WTC11 (cell line): ENCODE data around the gene GDPGP1. TPM values are rescaled to one million over a fixed set of nuclear protein-coding genes. Genes with fewer than 3 reads are reported as not detected.
A peak's percentile ranks its signal among the peaks of the same experiment; 100 is the strongest.

Experiments
- ATAC-seq: fragments of 200-7000 bp; cut with Tn5 transposase; 2 replicates; pipeline ENCODE4 v1.10.0; 2021; ENCODE audit warnings: mild to moderate bottlenecking, moderate library complexity
- CTCF ChIA-PET: fragments of 300-600 bp; sonication (Branson Sonifier 250); formaldehyde crosslinking; loops from one replicate; lab custom pipeline; 2021; ENCODE audit warnings: antibody characterized with exemption; lab: Charles Lee
- POLR2A ChIA-PET: fragments of 350-600 bp; sonication (Branson Sonifier 250); formaldehyde crosslinking; loops from one replicate; lab custom pipeline; 2021; ENCODE audit warnings: antibody characterized with exemption; lab: Charles Lee
- DNase-seq: peaks from one replicate; pipeline ENCODE4 v3.0.0; 2021; ENCODE audit warnings: low spot score
- H3K27ac Mint-ChIP-seq: 2 replicates; pipeline ENCODE4 v1.8.0; 2021; ENCODE audit warnings: mixed read lengths
- H3K27me3 Mint-ChIP-seq: 2 replicates; pipeline ENCODE4 v1.8.0; 2021; ENCODE audit warnings: low read depth, mild to moderate bottlenecking, moderate library complexity, mixed read lengths
- H3K36me3 Mint-ChIP-seq: 2 replicates; pipeline ENCODE4 v1.8.0; 2021; ENCODE audit warnings: mixed read lengths
- H3K4me1 Mint-ChIP-seq: 2 replicates; pipeline ENCODE4 v1.8.0; 2022; ENCODE audit warnings: mixed read lengths
- H3K4me3 Mint-ChIP-seq: 2 replicates; pipeline ENCODE4 v1.8.0; 2021; ENCODE audit warnings: mild to moderate bottlenecking, moderate library complexity, mixed read lengths
- H3K9me3 Mint-ChIP-seq: 2 replicates; pipeline ENCODE4 v1.8.0; 2021; ENCODE audit warnings: mixed read lengths
- AFF4 ChIP-seq: sonication (generic); formaldehyde crosslinking; IDR thresholded peaks from 2 replicates; pipeline ENCODE4 v1.8.1; 2023; ENCODE audit warnings: mild to moderate bottlenecking, missing genetic modification reagents, borderline replicate concordance
- E2F5 ChIP-seq: sonication (generic); formaldehyde crosslinking; IDR thresholded peaks from 2 replicates; pipeline ENCODE4 v1.8.1; 2022; ENCODE audit warnings: mild to moderate bottlenecking, moderate library complexity, missing genetic modification reagents
- ERG ChIP-seq: fragments of 250-450 bp; sonication (Bioruptor Pico); IDR thresholded peaks from 2 replicates; pipeline ENCODE4 v1.8.0; 2021; ENCODE audit warnings: mild to moderate bottlenecking
- FOXP1 ChIP-seq: sonication (generic); formaldehyde crosslinking; IDR thresholded peaks from 2 replicates; pipeline ENCODE4 v1.8.0; 2022; ENCODE audit warnings: missing genetic modification reagents, mild to moderate bottlenecking, moderate library complexity, borderline replicate concordance
- GTF2I ChIP-seq: fragments of 250-450 bp; sonication (Bioruptor Pico); conservative IDR thresholded peaks from 2 replicates; pipeline ENCODE4 v1.4.0; 2021; ENCODE audit warnings: mild to moderate bottlenecking
- HMGA2 ChIP-seq: fragments of 250-450 bp; sonication (Bioruptor Pico); IDR thresholded peaks from 2 replicates; pipeline ENCODE4 v1.4.0; 2021; ENCODE audit warnings: mild to moderate bottlenecking, moderate library complexity
- JAZF1 ChIP-seq: fragments of 250-450 bp; sonication (Bioruptor Pico); IDR thresholded peaks from 2 replicates; pipeline ENCODE4 v1.9.0; 2021; ENCODE audit warnings: moderate library complexity, mild to moderate bottlenecking, inconsistent platforms
- NFATC4 ChIP-seq: fragments of 250-450 bp; sonication (Bioruptor Pico); IDR thresholded peaks from 2 replicates; pipeline ENCODE4 v1.9.0; 2021; ENCODE audit warnings: mild to moderate bottlenecking
- NFE2L1 ChIP-seq: sonication (generic); formaldehyde crosslinking; IDR thresholded peaks from 2 replicates; pipeline ENCODE4 v1.8.1; 2023; ENCODE audit warnings: missing genetic modification reagents
- RORB ChIP-seq: fragments of 250-450 bp; sonication (Bioruptor Pico); IDR thresholded peaks from 2 replicates; pipeline ENCODE4 v1.9.0; 2021; ENCODE audit warnings: mild to moderate bottlenecking
- TP53 ChIP-seq: sonication (generic); formaldehyde crosslinking; IDR thresholded peaks from 2 replicates; pipeline ENCODE4 v1.8.1; 2023; ENCODE audit warnings: mild to moderate bottlenecking, missing genetic modification reagents
- USF1 ChIP-seq: sonication (generic); formaldehyde crosslinking; IDR thresholded peaks from 2 replicates; pipeline ENCODE4 v1.8.0; 2022; ENCODE audit warnings: mild to moderate bottlenecking, missing genetic modification reagents
- ZNF232 ChIP-seq: sonication (generic); formaldehyde crosslinking; IDR thresholded peaks from 2 replicates; pipeline ENCODE4 v1.8.0; 2022; ENCODE audit warnings: mild to moderate bottlenecking, missing genetic modification reagents
- ZNF281 ChIP-seq: sonication (generic); formaldehyde crosslinking; IDR thresholded peaks from 2 replicates; pipeline ENCODE4 v1.8.0; 2023; ENCODE audit warnings: mild to moderate bottlenecking, missing genetic modification reagents
- ZNF396 ChIP-seq: fragments of 250-450 bp; sonication (Bioruptor Pico); IDR thresholded peaks from 2 replicates; pipeline ENCODE4 v1.8.0; 2021; ENCODE audit warnings: mild to moderate bottlenecking, moderate library complexity, borderline replicate concordance
- ZNF425 ChIP-seq: fragments of 250-450 bp; sonication (Bioruptor Pico); conservative IDR thresholded peaks from 2 replicates; pipeline ENCODE4 v1.9.0; 2021; ENCODE audit warnings: mild to moderate bottlenecking
- ZNF532 ChIP-seq: fragments of 250-450 bp; sonication (Bioruptor Pico); IDR thresholded peaks from 2 replicates; pipeline ENCODE4 v1.9.0; 2021; ENCODE audit warnings: mild to moderate bottlenecking, borderline replicate concordance
- ZNF671 ChIP-seq: fragments of 250-450 bp; sonication (Bioruptor Pico); IDR thresholded peaks from 2 replicates; pipeline ENCODE4 v1.8.0; 2021; ENCODE audit warnings: mild to moderate bottlenecking
- total RNA-seq: library from RNA; stranded (reverse); gene quantifications from 3 replicates; pipeline ENCODE4 v1.2.3, GENCODE V29; 2021

The GDPGP1 gene
- total RNA-seq, 1 experiment from 2014 or later, result 2.6 TPM

- POLR2A ChIA-PET, result interaction anchor here (1.2 kb wide), 1 partner anchor 94 kb away, joined by 4 read pairs; the partner anchor contains the start of gene IQGAP1
- H3K36me3 Mint-ChIP-seq, result no peaks in the 10 kb centered on the region
- H3K27ac Mint-ChIP-seq, result peak overlapping the region; percentile 82
- 0 out of 2 replicates have a peak overlapping the region, but pooled peaks have one; percentile 11 for H3K4me3 Mint-ChIP-seq
- H3K4me1 Mint-ChIP-seq, result peaks cover 24% of the 10 kb centered on the region
- H3K27me3 Mint-ChIP-seq, result no peaks in the 10 kb centered on the region
- CTCF ChIA-PET, result interaction anchor here (0.6 to 6.7 kb wide), 42 partner anchors 8 to 609 kb away, joined by 3 to 68 read pairs (median 6); partner anchors contain the start of genes CIB1, GDPGP1, IDH2 and IQGAP1
- no peak for TF ChIP-seq ZNF532
- no peak for TF ChIP-seq NFATC4 (CRISPR knock-in tag)
- no peak for TF ChIP-seq USF1 (CRISPR knock-in tag)
- no peak for TF ChIP-seq RORB (CRISPR knock-in tag)
- no peak for TF ChIP-seq ERG (CRISPR knock-in tag)
- no peak for TF ChIP-seq HMGA2 (CRISPR knock-in tag)
- TF ChIP-seq JAZF1 (CRISPR knock-in tag), result no peak
- TF ChIP-seq NFE2L1 (CRISPR knock-in tag), result no peak
- no peak for TF ChIP-seq FOXP1 (CRISPR knock-in tag)
- TF ChIP-seq E2F5 (CRISPR knock-in tag), result no peak
- TF ChIP-seq ZNF281 (CRISPR knock-in tag), result no peak
- TF ChIP-seq TP53 (CRISPR knock-in tag), result no peak
- TF ChIP-seq ZNF396 (CRISPR knock-in tag), result no peak
- TF ChIP-seq GTF2I (CRISPR knock-in tag), result no peak
- DNase-seq, result no peak
- no peak for ATAC-seq
- H3K9me3 Mint-ChIP-seq, result no peaks in the 10 kb centered on the region
These were observed 60.1 kb downstream of the GDPGP1 start for GRCh38 chr15:90294159-90294558.

- H3K36me3 Mint-ChIP-seq, result no peaks in the 10 kb centered on the region
- ChIA-PET CTCF (interaction anchor here (0.6 to 6.7 kb wide), 4 partner anchors 21 to 534 kb away, joined by 4 to 68 read pairs (median 6); no protein-coding TSS in a partner anchor), POLR2A (no interaction called here)
- no peaks in the 10 kb centered on the region for H3K27me3 Mint-ChIP-seq
- H3K4me3 Mint-ChIP-seq, result no peak overlapping the region
- ATAC-seq, result peak; percentile 39
- DNase-seq, result peak; percentile 33
- peak overlapping the region; percentile 82; the same call in 1 of the 2 replicates for H3K27ac Mint-ChIP-seq
- H3K4me1 Mint-ChIP-seq, result peaks cover 24% of the 10 kb centered on the region
- no peaks in the 10 kb centered on the region for H3K9me3 Mint-ChIP-seq
- TF ChIP-seq ZNF232 (CRISPR knock-in tag), result no peak
- TF ChIP-seq ZNF671 (CRISPR knock-in tag), result no peak
- no peak for TF ChIP-seq AFF4
- TF ChIP-seq ZNF425 (CRISPR knock-in tag), result no peak
These were observed 60.7 kb downstream of the GDPGP1 start for GRCh38 chr15:90294601-90295269.
